Measurements from ENCODE around the gene TRIP12.
"Not testable (repeated sequence)": the region's sequence is repeated elsewhere in the genome, so short reads cannot be mapped to it uniquely, and the experiment has no call there.

Gene TRIP12

GRCh38 chr2:229909090-229909489, 12.7 kb downstream of the TRIP12 start:
- TF ChIP-seq CTCF (IDR thresholded peaks at IDR 0.05; ENCODE audit: extremely low read depth, insufficient read depth, missing control alignments) = no peak
- DNase-seq (ENCODE audit: low spot score) = no peak
- in situ Hi-C loops (cut with MboI; ENCODE audit: low pct_unique_long_range_greater_than_20kb, low sequenced_read_pairs, unreplicated experiment) = no loop called here

GRCh38 chr2:229905601-229906000, 16.2 kb downstream of the TRIP12 start:
- in situ Hi-C loops (cut with MboI; ENCODE audit: low pct_unique_long_range_greater_than_20kb, low sequenced_read_pairs, unreplicated experiment) = no loop called here
- TF ChIP-seq CTCF (IDR thresholded peaks at IDR 0.05; ENCODE audit: extremely low read depth, insufficient read depth, missing control alignments) = no peak
- no peak for DNase-seq (ENCODE audit: low spot score)

GRCh38 chr2:229903037-229903436, 18.8 kb downstream of the TRIP12 start:
- DNase-seq (ENCODE audit: low spot score) = no peak
- in situ Hi-C loops (cut with MboI; ENCODE audit: low pct_unique_long_range_greater_than_20kb, low sequenced_read_pairs, unreplicated experiment) = no loop called here
- no peak for TF ChIP-seq CTCF (IDR thresholded peaks at IDR 0.05; ENCODE audit: extremely low read depth, insufficient read depth, missing control alignments)

GRCh38 chr2:229901819-229902218, 20.0 kb downstream of the TRIP12 start:
- DNase-seq (ENCODE audit: low spot score) = no peak
- in situ Hi-C loops (cut with MboI; ENCODE audit: low pct_unique_long_range_greater_than_20kb, low sequenced_read_pairs, unreplicated experiment) = no loop called here
- TF ChIP-seq CTCF (IDR thresholded peaks at IDR 0.05; ENCODE audit: extremely low read depth, insufficient read depth, missing control alignments) = no peak

GRCh38 chr2:229900514-229900913, 21.3 kb downstream of the TRIP12 start:
- DNase-seq (ENCODE audit: low spot score); in situ Hi-C loops (cut with MboI; ENCODE audit: low pct_unique_long_range_greater_than_20kb, low sequenced_read_pairs, unreplicated experiment): not testable (repeated sequence)

GRCh38 chr2:229900012-229900411, 21.8 kb downstream of the TRIP12 start:
- TF ChIP-seq CTCF (IDR thresholded peaks at IDR 0.05; ENCODE audit: extremely low read depth, insufficient read depth, missing control alignments) = no peak
- in situ Hi-C loops (cut with MboI; ENCODE audit: low pct_unique_long_range_greater_than_20kb, low sequenced_read_pairs, unreplicated experiment) = no loop called here
- DNase-seq (ENCODE audit: low spot score) = no peak

- DNase-seq (ENCODE audit: low spot score) = no peak
- in situ Hi-C loops (cut with MboI; ENCODE audit: low pct_unique_long_range_greater_than_20kb, low sequenced_read_pairs, unreplicated experiment) = no loop called here
- TF ChIP-seq CTCF (IDR thresholded peaks at IDR 0.05; ENCODE audit: extremely low read depth, insufficient read depth, missing control alignments) = no peak
Measured at GRCh38 chr2:229899604-229900003, 22.2 kb downstream of the TRIP12 start.
